Fibroblast of skin of right quadriceps (primary cell): Measurements from ENCODE around the gene KCNQ1.

Source experiments
- DNase-seq: peaks from one replicate; pipeline ENCODE4 v3.0.0-alpha.2; 2013

Gene KCNQ1

GRCh38 chr11:2411446-2412305 lies 33.1 kb upstream of the KCNQ1 start:
- no peak for DNase-seq

GRCh38 chr11:2412323-2412722 lies 32.5 kb upstream of the KCNQ1 start:
- no peak for DNase-seq

GRCh38 chr11:2413742-2414579 lies 30.8 kb upstream of the KCNQ1 start:
- DNase-seq: no peak

GRCh38 chr11:2414616-2415015 lies 30.2 kb upstream of the KCNQ1 start:
- DNase-seq: no peak

- no peak for DNase-seq
These were observed 29.6 kb upstream of the KCNQ1 start for GRCh38 chr11:2415171-2415570.

GRCh38 chr11:2415601-2416380 lies 29.0 kb upstream of the KCNQ1 start:
- DNase-seq: no peak

- DNase-seq: no peak
These were observed 28.0 kb upstream of the KCNQ1 start for GRCh38 chr11:2416765-2417164.

- no peak for DNase-seq
These were observed 26.7 kb upstream of the KCNQ1 start for GRCh38 chr11:2417856-2418692.

GRCh38 chr11:2418693-2419360 lies 26.0 kb upstream of the KCNQ1 start:
- no peak for DNase-seq

GRCh38 chr11:2419638-2420501 lies 24.9 kb upstream of the KCNQ1 start:
- peak; percentile 57 for DNase-seq

GRCh38 chr11:2420502-2421225 lies 24.1 kb upstream of the KCNQ1 start:
- peak; percentile 57 for DNase-seq

- no peak for DNase-seq
These were observed 23.4 kb upstream of the KCNQ1 start for GRCh38 chr11:2421226-2421994.

GRCh38 chr11:2421996-2422395 lies 22.8 kb upstream of the KCNQ1 start:
- DNase-seq: no peak

GRCh38 chr11:2422461-2423156 lies 22.2 kb upstream of the KCNQ1 start:
- DNase-seq: no peak

- no peak for DNase-seq
These were observed 21.4 kb upstream of the KCNQ1 start for GRCh38 chr11:2423157-2424025.

- DNase-seq: no peak
These were observed 19.9 kb upstream of the KCNQ1 start for GRCh38 chr11:2424811-2425495.

- DNase-seq: no peak
These were observed 19.3 kb upstream of the KCNQ1 start for GRCh38 chr11:2425506-2425905.
